Body of pancreas (tissue), 4 donors: Measurements from ENCODE around the gene DGKE. TPM values are rescaled to one million over a fixed set of nuclear protein-coding genes. Genes with fewer than 3 reads are reported as not detected.

ENCODE experiments used
- ATAC-seq: fragments of 150-250 bp; one replicate; pipeline ENCODE4 v1.9.1; 2016
- DNase-seq, 4 donors: peaks; one replicate each; pipeline ENCODE4 v3.0.0-alpha.2; 2019
- H3K27ac ChIP-seq, 4 donors: fragments of 200-600 bp; sonication (generic); 1 replicate in 3 of 4; 2 replicates in 1 of 4; pipeline versions ENCODE4 v1.5.1 to v1.6.1; 2016 to 2019; ENCODE audit warnings: mild to moderate bottlenecking in 1 of 4, mixed read lengths in 1 of 4, moderate library complexity in 1 of 4
- H3K27me3 ChIP-seq, 2 donors: fragments of 200-600 bp; sonication (generic); one replicate each; pipeline ENCODE4 v1.6.0; 2016; ENCODE audit warnings: mild to moderate bottlenecking in 1 of 2
- H3K36me3 ChIP-seq, 2 donors: fragments of 200-600 bp; sonication (generic); replicated peaks in 1 of 2; 2 replicates each; pipeline ENCODE4 v1.5.1; 2016; ENCODE audit warnings: low read depth in 2 of 2; ENCODE audit not compliant: insufficient read depth in 1 of 2
- H3K4me1 ChIP-seq: fragments of 200-600 bp; sonication (generic); one replicate; pipeline ENCODE4 v1.6.0; 2016
- H3K4me3 ChIP-seq, 2 donors: fragments of 200-600 bp; sonication (generic); 1 replicate in 1 of 2; 2 replicates in 1 of 2; pipeline ENCODE4 v1.5.1; 2016 to 2019
- H3K9me3 ChIP-seq, 3 donors: fragments of 200-600 bp; sonication (generic); 1 replicate in 2 of 3; 2 replicates in 1 of 3; pipeline ENCODE4 v1.5.1; 2016
- POLR2A ChIP-seq, 3 donors: fragments of 450-650 bp; IDR thresholded peaks; one replicate each; pipeline ENCODE4 v1.6.1; 2016; ENCODE audit warnings: antibody characterized with exemption in 3 of 3, mild to moderate bottlenecking in 2 of 3
- WGBS, 2 donors: methylation state at CpG; one replicate each; pipeline ENCODE4 v1.1.5; 2017; 5-methylcytosine and 5-hydroxymethylcytosine counted together
- intact Hi-C: fragments of 100-400 bp; cut with DNase I; formaldehyde crosslinking; loops from one replicate; pipeline ENCODE4 v1.15.1; 2023
- total RNA-seq, 2 donors: library from RNA; depleted of rRNA; stranded (reverse); fragments of >200 nt; gene quantifications; one replicate each; pipeline ENCODE4 v1.1.0, GENCODE V29; 2016
- TF ChIP-seq, protein P1 (sequence below), 7 experiments: fragments of 450-650 bp in 4 of 7; fragments of 200-600 bp in 3 of 7; sonication (generic) in 3 of 7; IDR thresholded peaks; one replicate each; pipeline ENCODE4 v1.5.1; 2016 to 2019; ENCODE audit warnings: antibody characterized with exemption in 7 of 7

Gene DGKE
- total RNA-seq, 2 donors from 2014 or later = 4.6 to 7.0 TPM

- 29 to 54% methylated on average over 3 of the region's 3 CpGs for WGBS, 2 donors
- Histone ChIP-seq H3K4me1 (no peaks in the 10 kb centered on the region), H3K27ac (no peak overlapping the region), H3K36me3 (peaks cover 0 to 6% of the 10 kb centered on the region in 2 donors), H3K27me3 (no peaks in the 10 kb centered on the region), H3K4me3 (no peak overlapping the region), H3K9me3 (no peaks in the 10 kb centered on the region)
- intact Hi-C loops = no loop called here
- no peak for TF ChIP-seq POLR2A (IDR thresholded peaks at IDR 0.05)
- TF ChIP-seq, protein P1, sequence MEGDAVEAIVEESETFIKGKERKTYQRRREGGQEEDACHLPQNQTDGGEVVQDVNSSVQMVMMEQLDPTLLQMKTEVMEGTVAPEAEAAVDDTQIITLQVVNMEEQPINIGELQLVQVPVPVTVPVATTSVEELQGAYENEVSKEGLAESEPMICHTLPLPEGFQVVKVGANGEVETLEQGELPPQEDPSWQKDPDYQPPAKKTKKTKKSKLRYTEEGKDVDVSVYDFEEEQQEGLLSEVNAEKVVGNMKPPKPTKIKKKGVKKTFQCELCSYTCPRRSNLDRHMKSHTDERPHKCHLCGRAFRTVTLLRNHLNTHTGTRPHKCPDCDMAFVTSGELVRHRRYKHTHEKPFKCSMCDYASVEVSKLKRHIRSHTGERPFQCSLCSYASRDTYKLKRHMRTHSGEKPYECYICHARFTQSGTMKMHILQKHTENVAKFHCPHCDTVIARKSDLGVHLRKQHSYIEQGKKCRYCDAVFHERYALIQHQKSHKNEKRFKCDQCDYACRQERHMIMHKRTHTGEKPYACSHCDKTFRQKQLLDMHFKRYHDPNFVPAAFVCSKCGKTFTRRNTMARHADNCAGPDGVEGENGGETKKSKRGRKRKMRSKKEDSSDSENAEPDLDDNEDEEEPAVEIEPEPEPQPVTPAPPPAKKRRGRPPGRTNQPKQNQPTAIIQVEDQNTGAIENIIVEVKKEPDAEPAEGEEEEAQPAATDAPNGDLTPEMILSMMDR (IDR thresholded peaks at IDR 0.05) = peak in 5 of 7 experiments; percentile 7 to 47 (median 13)
- ATAC-seq (no peak), DNase-seq (peak in 2 of 4 donors; percentile 14 to 47)
These were observed 32.5 kb downstream of the DGKE start for GRCh38 chr17:56866496-56866895.

GRCh38 chr17:56867948-56868376 is 34.0 kb downstream of the DGKE start:
- Histone ChIP-seq H3K36me3 (peaks cover 0 to 3% of the 10 kb centered on the region in 2 donors), H3K9me3 (no peaks in the 10 kb centered on the region), H3K4me1 (no peaks in the 10 kb centered on the region), H3K27me3 (no peaks in the 10 kb centered on the region), H3K4me3 (no peak overlapping the region), H3K27ac (no peak overlapping the region)
- no peak for ATAC-seq
- 28 to 42% methylated on average over 2 of the region's 2 CpGs for WGBS, 2 donors
- intact Hi-C loops = no loop called here
- no peak for DNase-seq
- TF ChIP-seq, protein P1 (IDR thresholded peaks at IDR 0.05) = no peak
- TF ChIP-seq POLR2A (IDR thresholded peaks at IDR 0.05) = no peak

- Histone ChIP-seq H3K27ac (no peak overlapping the region), H3K4me1 (no peaks in the 10 kb centered on the region), H3K4me3 (no peak overlapping the region), H3K27me3 (no peaks in the 10 kb centered on the region), H3K9me3 (no peaks in the 10 kb centered on the region), H3K36me3 (peaks cover 0 to 1% of the 10 kb centered on the region in 2 donors)
- no peak for DNase-seq
- WGBS, 2 donors = 94 to 99% methylated on average over 3 of the region's 3 CpGs
- TF ChIP-seq, protein P1 (IDR thresholded peaks at IDR 0.05) = no peak
- no peak for TF ChIP-seq POLR2A (IDR thresholded peaks at IDR 0.05)
- intact Hi-C loops = no loop called here
- no peak for ATAC-seq
These were observed 34.8 kb downstream of the DGKE start for GRCh38 chr17:56868716-56869115.

DNA sequence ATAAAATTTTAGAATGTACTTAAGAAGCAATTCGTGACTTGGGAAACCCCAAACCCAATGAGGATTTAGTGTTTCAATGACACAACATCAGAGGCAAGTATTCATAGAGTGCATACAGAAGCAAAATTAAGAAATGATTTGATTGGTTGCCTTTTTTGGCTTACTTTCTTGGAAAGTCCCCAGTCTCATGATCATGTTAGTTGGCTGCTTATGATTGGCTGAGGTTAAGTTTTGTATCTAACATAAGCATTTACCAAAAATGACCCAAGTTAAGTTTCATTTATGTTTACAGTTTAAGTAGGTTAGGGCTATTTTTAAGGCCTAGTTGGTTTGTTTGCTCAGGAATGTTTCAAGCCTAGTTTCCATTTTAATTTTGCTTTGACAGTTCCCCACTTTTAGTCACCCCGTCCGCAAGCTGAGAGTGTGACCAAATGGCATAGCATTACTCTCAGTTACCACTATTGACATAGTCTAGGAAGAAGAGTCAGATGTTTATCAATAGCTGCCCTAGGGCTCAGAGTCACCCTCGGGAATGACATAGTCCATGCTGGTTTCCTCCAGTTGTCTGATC is 36.2 kb downstream of the DGKE start:
- ATAC-seq = no peak
- DNase-seq = no peak
- Histone ChIP-seq H3K27ac (no peak overlapping the region), H3K27me3 (no peaks in the 10 kb centered on the region), H3K4me1 (no peaks in the 10 kb centered on the region), H3K9me3 (no peaks in the 10 kb centered on the region), H3K4me3 (no peak overlapping the region), H3K36me3 (peaks cover 0 to 1% of the 10 kb centered on the region in 2 donors)
- WGBS, 2 donors = 85 to 88% methylated on average over 4 of the region's 4 CpGs
- intact Hi-C loops = no loop called here
- TF ChIP-seq POLR2A (IDR thresholded peaks at IDR 0.05) = no peak
- TF ChIP-seq, protein P1 (IDR thresholded peaks at IDR 0.05) = no peak

- 71 to 73% methylated on average over 7 of the region's 7 CpGs for WGBS, 2 donors
- Histone ChIP-seq H3K27ac (no peak overlapping the region), H3K4me1 (no peaks in the 10 kb centered on the region), H3K36me3 (no peaks in the 10 kb centered on the region), H3K27me3 (no peaks in the 10 kb centered on the region), H3K9me3 (no peaks in the 10 kb centered on the region), H3K4me3 (no peak overlapping the region)
- ATAC-seq = no peak
- TF ChIP-seq POLR2A (IDR thresholded peaks at IDR 0.05) = no peak
- TF ChIP-seq, protein P1 (IDR thresholded peaks at IDR 0.05) = no peak
- DNase-seq = no peak
- intact Hi-C loops = no loop called here
These were observed 42.8 kb downstream of the DGKE start for GRCh38 chr17:56876766-56877179.
